ENCODE measurements around the gene DTNA.
A peak's percentile ranks its signal among the peaks of the same experiment; 100 is the strongest.

DTNA gene

GRCh38 chr18:34773378-34773777, 63.3 kb downstream of the DTNA start:
- no peak for DNase-seq

- no peak for DNase-seq
These were observed 64.1 kb downstream of the DTNA start for GRCh38 chr18:34773961-34774766.

GRCh38 chr18:34775461-34775860, 65.4 kb downstream of the DTNA start:
- DNase-seq = no peak

- DNase-seq = no peak
These were observed 69.0 kb downstream of the DTNA start for GRCh38 chr18:34779112-34779511.

- no peak for DNase-seq
These were observed 70.8 kb downstream of the DTNA start for GRCh38 chr18:34780856-34781255.

GRCh38 chr18:34783501-34783900, 73.4 kb downstream of the DTNA start:
- no peak for DNase-seq

- no peak for DNase-seq
These were observed 76.2 kb downstream of the DTNA start for GRCh38 chr18:34786162-34786741.

GRCh38 chr18:34787931-34788532, 77.9 kb downstream of the DTNA start:
- DNase-seq = peak; percentile 3

GRCh38 chr18:34789768-34790344, 79.8 kb downstream of the DTNA start:
- no peak for DNase-seq

GRCh38 chr18:34794348-34794747, 84.2 kb downstream of the DTNA start:
- DNase-seq = no peak

GRCh38 chr18:34795070-34795732, 85.1 kb downstream of the DTNA start:
- no peak for DNase-seq

- DNase-seq = no peak
These were observed 86.0 kb downstream of the DTNA start for GRCh38 chr18:34796035-34796657.

GRCh38 chr18:34799291-34799690, 89.2 kb downstream of the DTNA start:
- no peak for DNase-seq

GRCh38 chr18:34800381-34800780, 90.3 kb downstream of the DTNA start:
- no peak for DNase-seq

- DNase-seq = no peak
These were observed 91.7 kb downstream of the DTNA start for GRCh38 chr18:34801774-34802173.

- no peak for DNase-seq
These were observed 92.9 kb downstream of the DTNA start for GRCh38 chr18:34802959-34803358.

- no peak for DNase-seq
These were observed 93.8 kb downstream of the DTNA start for GRCh38 chr18:34803877-34804400.

- DNase-seq = no peak
These were observed 95.2 kb downstream of the DTNA start for GRCh38 chr18:34805103-34805877.

GRCh38 chr18:34805878-34806351, 95.8 kb downstream of the DTNA start:
- no peak for DNase-seq

GRCh38 chr18:34806527-34806926, 96.4 kb downstream of the DTNA start:
- DNase-seq = no peak

GRCh38 chr18:34807106-34807796, 97.2 kb downstream of the DTNA start:
- no peak for DNase-seq

Measured in T-helper 9 cell (primary cell).